A204.1 (cell line): Measurements from ENCODE around the gene ACVR1.

Experiments
- FAIRE-seq: peaks from 2 replicates; lab custom pipeline; 2012; peaks lifted over from hg19 to GRCh38; lab: Jason Lieb, UNC

The ACVR1 gene

GRCh38 chr2:157876066-157876785 is at the start of gene ACVR1:
ACVR1 (minus strand) TSS chr2:157876330; CDS start chr2:157799493, 76,837 bp downstream.
- FAIRE-seq, result no peak

GRCh38 chr2:157925071-157925470 is 48.9 kb upstream of the ACVR1 start:
- FAIRE-seq, result no peak

- FAIRE-seq, result no peak
Measured at GRCh38 chr2:157923598-157924217, 47.6 kb upstream of the ACVR1 start.

GRCh38 chr2:157922815-157923214 is 46.7 kb upstream of the ACVR1 start:
- FAIRE-seq, result no peak

GRCh38 chr2:157922336-157922735 is 46.2 kb upstream of the ACVR1 start:
- FAIRE-seq, result no peak

- no peak for FAIRE-seq
Measured at GRCh38 chr2:157920736-157921135, 44.6 kb upstream of the ACVR1 start.

- no peak for FAIRE-seq
Measured at GRCh38 chr2:157919181-157919580, 43.1 kb upstream of the ACVR1 start.

- FAIRE-seq, result no peak
Measured at GRCh38 chr2:157918319-157918718, 42.2 kb upstream of the ACVR1 start.

GRCh38 chr2:157911750-157912149 is 35.6 kb upstream of the ACVR1 start:
- FAIRE-seq, result no peak

- FAIRE-seq, result no peak
Measured at GRCh38 chr2:157911246-157911645, 35.1 kb upstream of the ACVR1 start.

- FAIRE-seq, result no peak
Measured at GRCh38 chr2:157905092-157905491, 29.0 kb upstream of the ACVR1 start.

GRCh38 chr2:157903626-157904025 is 27.5 kb upstream of the ACVR1 start:
- no peak for FAIRE-seq

GRCh38 chr2:157903151-157903550 is 27.0 kb upstream of the ACVR1 start:
- FAIRE-seq, result no peak

GRCh38 chr2:157902692-157903091 is 26.6 kb upstream of the ACVR1 start:
- no peak for FAIRE-seq

GRCh38 chr2:157901325-157901724 is 25.2 kb upstream of the ACVR1 start:
- FAIRE-seq, result no peak

- FAIRE-seq, result no peak
Measured at GRCh38 chr2:157900684-157901083, 24.6 kb upstream of the ACVR1 start.

- no peak for FAIRE-seq
Measured at GRCh38 chr2:157900203-157900602, 24.1 kb upstream of the ACVR1 start.

GRCh38 chr2:157899125-157899839 is 23.2 kb upstream of the ACVR1 start:
- FAIRE-seq, result no peak

GRCh38 chr2:157898591-157898996 is 22.5 kb upstream of the ACVR1 start:
- no peak for FAIRE-seq

GRCh38 chr2:157897106-157897971 is 21.2 kb upstream of the ACVR1 start:
- no peak for FAIRE-seq

- no peak for FAIRE-seq
Measured at GRCh38 chr2:157895531-157895930, 19.4 kb upstream of the ACVR1 start.

GRCh38 chr2:157894694-157895435 is 18.7 kb upstream of the ACVR1 start:
- no peak for FAIRE-seq
